Gastroesophageal sphincter (tissue), 3 donors: ENCODE results near the gene MAPK7.

Experiments used
- POLR2A ChIP-seq, 2 donors: fragments of 450-650 bp; IDR thresholded peaks; one replicate each; pipeline ENCODE4 v1.6.1; 2017; ENCODE audit warnings: antibody characterized with exemption in 2 of 2, mild to moderate bottlenecking in 2 of 2, moderate library complexity in 1 of 2
- POLR2AphosphoS5 ChIP-seq: sonication (generic); formaldehyde crosslinking; IDR thresholded peaks from one replicate; pipeline ENCODE4 v1.6.1; 2017; ENCODE audit warnings: antibody characterized with exemption
- TF ChIP-seq, protein P1 (sequence below), 4 experiments: fragments of 200-600 bp in 2 of 4; fragments of 450-650 bp in 2 of 4; sonication (generic) in 1 of 4; IDR thresholded peaks; one replicate each; pipeline ENCODE4 v1.5.1; 2017 to 2019; ENCODE audit warnings: antibody characterized with exemption in 4 of 4, mild to moderate bottlenecking in 2 of 4, moderate library complexity in 2 of 4

DNA sequence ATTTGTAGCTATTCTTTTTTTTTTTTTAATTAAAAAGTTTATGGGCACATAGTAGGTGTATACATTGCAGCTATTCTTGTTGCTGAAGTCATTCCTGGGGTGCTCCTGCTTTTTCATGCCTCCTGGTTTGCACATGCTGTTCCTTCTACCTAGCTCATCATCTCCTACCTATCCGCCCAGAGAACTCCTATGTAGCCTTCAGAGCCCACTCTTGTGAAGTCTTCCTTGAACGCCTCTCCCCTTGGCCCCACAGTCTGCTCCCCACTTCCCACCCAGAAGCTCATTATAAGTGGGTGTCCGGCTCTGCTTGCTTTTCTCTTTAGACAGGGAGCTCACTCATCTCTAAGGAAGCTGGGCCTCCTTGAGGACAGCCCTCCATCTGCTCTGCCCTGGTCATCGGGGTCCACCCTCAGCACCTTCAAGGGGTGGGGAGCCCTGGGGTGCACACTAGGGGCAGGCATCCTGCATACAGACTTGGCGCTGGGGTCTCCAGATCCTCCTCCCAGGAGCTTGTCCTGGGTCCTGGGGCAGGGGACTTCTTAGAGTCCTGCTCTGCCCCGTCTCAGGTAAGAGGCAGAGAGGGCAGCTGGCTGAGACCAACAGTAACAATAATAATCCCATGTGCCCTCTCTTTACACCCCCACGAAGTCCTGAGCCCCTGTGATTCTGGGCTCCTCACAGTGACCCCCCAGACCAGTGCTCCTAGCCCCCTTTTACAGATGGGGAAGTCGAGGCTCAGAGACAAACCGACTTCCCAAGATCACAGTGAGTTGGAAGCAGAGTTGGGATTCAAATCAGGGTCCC is 12.3 kb upstream of the MAPK7 start:
- TF ChIP-seq, protein P1, sequence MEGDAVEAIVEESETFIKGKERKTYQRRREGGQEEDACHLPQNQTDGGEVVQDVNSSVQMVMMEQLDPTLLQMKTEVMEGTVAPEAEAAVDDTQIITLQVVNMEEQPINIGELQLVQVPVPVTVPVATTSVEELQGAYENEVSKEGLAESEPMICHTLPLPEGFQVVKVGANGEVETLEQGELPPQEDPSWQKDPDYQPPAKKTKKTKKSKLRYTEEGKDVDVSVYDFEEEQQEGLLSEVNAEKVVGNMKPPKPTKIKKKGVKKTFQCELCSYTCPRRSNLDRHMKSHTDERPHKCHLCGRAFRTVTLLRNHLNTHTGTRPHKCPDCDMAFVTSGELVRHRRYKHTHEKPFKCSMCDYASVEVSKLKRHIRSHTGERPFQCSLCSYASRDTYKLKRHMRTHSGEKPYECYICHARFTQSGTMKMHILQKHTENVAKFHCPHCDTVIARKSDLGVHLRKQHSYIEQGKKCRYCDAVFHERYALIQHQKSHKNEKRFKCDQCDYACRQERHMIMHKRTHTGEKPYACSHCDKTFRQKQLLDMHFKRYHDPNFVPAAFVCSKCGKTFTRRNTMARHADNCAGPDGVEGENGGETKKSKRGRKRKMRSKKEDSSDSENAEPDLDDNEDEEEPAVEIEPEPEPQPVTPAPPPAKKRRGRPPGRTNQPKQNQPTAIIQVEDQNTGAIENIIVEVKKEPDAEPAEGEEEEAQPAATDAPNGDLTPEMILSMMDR (IDR thresholded peaks at IDR 0.05): no peak
- no peak for TF ChIP-seq POLR2A (IDR thresholded peaks at IDR 0.05)
- TF ChIP-seq POLR2AphosphoS5: no peak
